ENCODE data around the gene FCRLA. TPM values are rescaled to one million over a fixed set of nuclear protein-coding genes. Genes with fewer than 3 reads are reported as not detected.

The FCRLA gene
- total RNA-seq, 1 donor from 2014 or later: 0.22 TPM

GRCh38 chr1:161709373-161709772 lies 2.3 kb downstream of the FCRLA start:
- H3K4me1 Mint-ChIP-seq (ENCODE audit: unreplicated experiment): no peaks in the 10 kb centered on the region
- H3K36me3 Mint-ChIP-seq: no peaks in the 10 kb centered on the region
- H3K27me3 Mint-ChIP-seq: peaks cover 22% of the 10 kb centered on the region
- no peak overlapping the region for H3K4me3 Mint-ChIP-seq
- no peak for TF ChIP-seq CTCF (conservative IDR thresholded peaks at IDR 0.05)
- H3K27ac Mint-ChIP-seq: no peak overlapping the region
- DNase-seq (ENCODE audit: extremely low spot score, unreplicated experiment): no peak
- H3K9me3 Mint-ChIP-seq: no peaks in the 10 kb centered on the region

- no peak for TF ChIP-seq CTCF (conservative IDR thresholded peaks at IDR 0.05)
- no peaks in the 10 kb centered on the region for H3K36me3 Mint-ChIP-seq
These were observed 3.5 kb downstream of the FCRLA start for GRCh38 chr1:161710560-161710959.

GRCh38 chr1:161718559-161719324 lies 11.7 kb downstream of the FCRLA start:
- TF ChIP-seq CTCF (conservative IDR thresholded peaks at IDR 0.05): no peak
- H3K9me3 Mint-ChIP-seq: no peaks in the 10 kb centered on the region
- no peak overlapping the region for H3K27ac Mint-ChIP-seq
- H3K4me1 Mint-ChIP-seq (ENCODE audit: unreplicated experiment): no peaks in the 10 kb centered on the region
- H3K27me3 Mint-ChIP-seq: peaks cover 69% of the 10 kb centered on the region
- H3K36me3 Mint-ChIP-seq: no peaks in the 10 kb centered on the region
- DNase-seq (ENCODE audit: extremely low spot score, unreplicated experiment): no peak
- no peak overlapping the region for H3K4me3 Mint-ChIP-seq

More at GRCh38 chr1:161710560-161710959, 3.5 kb downstream of the FCRLA start:
- peaks cover 29% of the 10 kb centered on the region for H3K27me3 Mint-ChIP-seq
- H3K4me3 Mint-ChIP-seq: no peak overlapping the region
- H3K4me1 Mint-ChIP-seq (ENCODE audit: unreplicated experiment): no peaks in the 10 kb centered on the region
- no peaks in the 10 kb centered on the region for H3K9me3 Mint-ChIP-seq
- H3K27ac Mint-ChIP-seq: no peak overlapping the region
- no peak for DNase-seq (ENCODE audit: extremely low spot score, unreplicated experiment)

- Mint-ChIP-seq H3K9me3 (no peaks in the 10 kb centered on the region), H3K36me3 (no peaks in the 10 kb centered on the region), H3K4me1 (ENCODE audit: unreplicated experiment) (no peaks in the 10 kb centered on the region), H3K27me3 (peaks cover 74% of the 10 kb centered on the region), H3K4me3 (no peak overlapping the region), H3K27ac (no peak overlapping the region)
- no peak for TF ChIP-seq CTCF (conservative IDR thresholded peaks at IDR 0.05)
- DNase-seq (ENCODE audit: extremely low spot score, unreplicated experiment): no peak
These were observed 12.2 kb downstream of the FCRLA start for GRCh38 chr1:161719325-161719611.

- Mint-ChIP-seq H3K4me1 (ENCODE audit: unreplicated experiment) (no peaks in the 10 kb centered on the region), H3K27me3 (peaks cover 74% of the 10 kb centered on the region), H3K27ac (no peak overlapping the region), H3K9me3 (no peaks in the 10 kb centered on the region), H3K4me3 (no peak overlapping the region), H3K36me3 (no peaks in the 10 kb centered on the region)
- DNase-seq (ENCODE audit: extremely low spot score, unreplicated experiment): no peak
- TF ChIP-seq CTCF (conservative IDR thresholded peaks at IDR 0.05): no peak
These were observed 13.4 kb downstream of the FCRLA start for GRCh38 chr1:161720422-161720821.
